Measurements from ENCODE around the gene OR2AG1.

OR2AG1 gene, protein sequence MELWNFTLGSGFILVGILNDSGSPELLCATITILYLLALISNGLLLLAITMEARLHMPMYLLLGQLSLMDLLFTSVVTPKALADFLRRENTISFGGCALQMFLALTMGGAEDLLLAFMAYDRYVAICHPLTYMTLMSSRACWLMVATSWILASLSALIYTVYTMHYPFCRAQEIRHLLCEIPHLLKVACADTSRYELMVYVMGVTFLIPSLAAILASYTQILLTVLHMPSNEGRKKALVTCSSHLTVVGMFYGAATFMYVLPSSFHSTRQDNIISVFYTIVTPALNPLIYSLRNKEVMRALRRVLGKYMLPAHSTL

DNA sequence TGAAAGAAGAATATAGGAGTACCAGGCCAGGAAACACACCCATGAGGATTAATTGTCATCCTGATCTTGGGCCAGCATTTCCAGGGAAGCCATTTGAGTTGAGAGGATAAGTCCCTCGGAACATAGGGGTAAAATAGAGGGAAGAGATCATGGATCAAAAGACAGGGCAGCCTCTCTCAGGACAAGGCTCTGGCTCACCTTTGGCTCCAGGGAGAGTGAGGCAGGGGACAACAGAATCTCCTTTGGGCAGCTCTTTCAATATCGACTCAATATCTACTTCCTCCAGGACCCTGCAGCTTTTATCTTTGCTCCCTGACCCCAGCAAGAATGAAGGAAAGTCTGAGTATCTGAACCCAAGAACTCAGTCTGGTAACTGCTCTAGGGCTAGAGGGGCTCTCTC lies at the start of gene OR2AG1:
TSS of gene OR2AG1 (plus strand) at position 301 of the 400 bp plus-strand sequence. CDS start 2,018 bp downstream, outside the sequence.
- DNase-seq (ENCODE audit: low spot score): no peak

DNA sequence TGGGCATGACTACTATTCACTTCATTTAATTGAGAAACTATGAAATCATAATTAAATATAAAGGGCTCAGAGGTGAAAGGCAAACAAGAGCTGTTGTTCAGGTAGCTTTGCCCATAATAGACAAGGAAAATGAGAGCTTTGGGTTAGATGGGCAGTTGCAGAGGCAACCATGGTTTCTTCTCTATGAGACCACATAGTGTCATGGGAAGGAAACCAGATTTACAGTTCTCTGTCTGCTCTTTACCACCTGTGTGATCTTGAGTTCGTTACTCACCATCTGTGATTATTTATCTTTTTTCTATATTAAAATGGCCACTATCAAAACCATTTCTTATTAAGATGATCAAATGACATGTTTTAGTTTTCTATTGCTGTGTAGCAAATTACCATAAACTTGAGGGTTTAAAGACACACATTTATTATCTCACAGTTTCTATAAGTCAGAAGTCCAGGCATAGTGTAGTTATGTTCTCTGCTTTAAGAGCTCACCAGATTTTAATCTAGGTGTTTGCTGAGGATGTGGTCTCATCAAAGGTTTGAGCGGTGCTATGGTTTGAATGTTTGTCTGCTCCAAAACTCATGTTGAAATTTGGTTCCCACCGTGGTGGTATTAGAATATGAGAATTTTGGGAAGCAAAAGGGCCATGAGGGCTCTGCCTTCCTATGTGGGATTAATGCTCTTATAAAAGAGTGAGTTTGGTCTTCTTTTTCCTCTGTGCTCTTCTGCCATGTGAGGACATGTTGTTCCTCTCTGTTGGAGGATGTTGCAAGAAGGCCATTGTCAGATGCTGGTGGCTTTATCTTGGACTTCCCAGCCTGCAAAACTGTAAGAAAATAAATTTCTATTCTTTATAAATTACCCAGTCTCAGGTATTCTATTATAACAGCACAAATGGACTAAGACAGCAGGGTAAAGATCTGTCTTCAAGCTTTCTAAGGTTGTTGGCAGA lies 49.2 kb upstream of the OR2AG1 start:
- DNase-seq (ENCODE audit: low spot score): no peak

DNA sequence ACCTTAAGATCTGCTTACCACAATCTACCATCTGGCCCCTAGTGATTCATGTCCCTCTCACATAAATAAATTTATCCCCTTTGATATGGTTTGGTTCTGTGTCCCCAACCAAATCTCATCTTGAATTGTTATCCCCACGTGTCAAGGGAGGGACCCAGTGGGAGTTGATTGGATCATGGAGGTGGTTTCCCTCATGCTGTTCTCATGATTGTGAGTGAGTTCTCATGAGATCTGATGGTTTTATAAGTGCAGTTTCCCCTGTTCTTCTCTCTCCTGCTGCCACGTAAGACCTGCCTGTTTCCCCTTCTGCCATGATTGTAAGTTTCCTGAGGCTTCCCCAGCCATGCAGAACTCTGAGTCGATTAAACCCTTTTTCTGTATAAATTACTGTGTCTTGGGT lies 48.2 kb upstream of the OR2AG1 start:
- no peak for DNase-seq (ENCODE audit: low spot score)

DNA sequence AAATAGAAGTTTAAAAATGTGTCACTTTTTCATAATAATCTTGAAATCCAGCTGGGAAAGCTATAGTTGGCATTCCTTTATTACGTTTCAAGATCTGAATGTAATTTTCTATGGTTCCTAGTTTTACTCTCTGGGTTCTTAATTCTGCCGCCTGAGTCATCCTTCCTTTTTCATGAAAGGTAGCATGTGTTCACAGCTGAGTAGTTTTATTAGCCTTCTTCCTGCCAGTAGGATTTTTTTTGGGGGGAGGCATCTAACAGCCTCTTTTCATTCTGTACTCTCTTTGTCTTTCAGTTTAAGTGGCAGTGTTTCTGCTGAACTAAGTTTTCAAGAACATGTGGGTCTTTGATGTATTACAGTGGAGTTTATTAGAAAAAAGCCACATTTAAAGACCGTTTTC lies 47.5 kb upstream of the OR2AG1 start:
- no peak for DNase-seq (ENCODE audit: low spot score)

DNA sequence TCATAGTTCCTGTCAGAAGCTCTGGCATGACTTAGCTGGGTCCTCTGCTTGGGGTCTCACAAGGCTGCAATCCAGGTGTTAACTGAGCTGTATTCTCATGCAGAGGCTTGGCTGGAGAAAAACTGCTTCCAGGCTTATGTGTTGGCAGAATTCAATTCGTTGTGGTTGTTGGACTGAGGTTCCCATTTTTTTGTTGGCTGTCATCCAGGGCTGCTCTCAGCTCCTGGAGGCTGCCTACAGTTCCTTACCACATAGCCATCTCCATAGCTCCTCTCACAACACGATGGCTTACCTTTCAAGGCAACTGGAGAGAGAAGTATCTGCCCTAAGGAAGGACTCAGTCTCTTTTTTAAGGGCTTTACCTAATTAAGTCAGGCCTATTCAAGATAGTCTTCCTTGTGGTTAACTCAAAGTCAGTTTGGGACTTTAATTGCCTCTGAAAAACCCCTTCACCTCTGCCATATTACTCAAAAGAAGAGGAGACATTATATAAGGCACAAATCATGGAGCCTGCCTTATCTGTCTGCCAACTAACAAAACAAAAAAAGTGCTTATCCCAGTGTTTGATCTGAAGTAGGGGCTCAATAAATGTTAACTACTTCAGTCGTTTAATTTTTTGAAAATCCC lies 46.2 kb upstream of the OR2AG1 start:
- DNase-seq (ENCODE audit: low spot score): no peak

DNA sequence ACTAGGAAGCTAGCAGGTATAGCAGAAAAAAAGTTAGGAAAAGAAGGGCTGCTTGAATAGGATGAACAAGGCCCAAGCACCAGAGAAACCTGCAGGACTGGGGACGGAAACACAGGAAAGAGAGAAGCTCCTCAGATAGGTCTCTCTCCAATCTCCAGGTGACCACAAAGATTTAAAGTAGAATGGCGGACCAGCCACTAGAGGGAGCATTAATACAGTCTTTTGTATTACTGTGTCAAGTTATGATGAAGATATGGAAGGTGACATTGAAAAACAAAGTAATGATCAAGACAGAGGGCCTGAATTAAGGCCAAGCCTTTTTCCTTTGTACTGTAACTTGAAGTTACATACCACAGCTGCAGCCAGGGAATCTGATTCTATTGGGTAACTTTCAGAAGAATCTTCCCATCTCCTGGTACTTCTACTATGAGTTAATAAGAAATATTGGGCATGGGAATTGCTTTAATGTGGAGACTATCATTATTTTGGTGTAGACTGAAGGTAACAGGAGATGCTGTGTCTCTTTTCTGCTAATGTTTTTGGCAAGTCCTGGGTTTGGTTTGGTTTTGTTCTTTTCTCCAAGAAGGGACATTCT lies 44.9 kb upstream of the OR2AG1 start:
- DNase-seq (ENCODE audit: low spot score): peak; percentile 86

DNA sequence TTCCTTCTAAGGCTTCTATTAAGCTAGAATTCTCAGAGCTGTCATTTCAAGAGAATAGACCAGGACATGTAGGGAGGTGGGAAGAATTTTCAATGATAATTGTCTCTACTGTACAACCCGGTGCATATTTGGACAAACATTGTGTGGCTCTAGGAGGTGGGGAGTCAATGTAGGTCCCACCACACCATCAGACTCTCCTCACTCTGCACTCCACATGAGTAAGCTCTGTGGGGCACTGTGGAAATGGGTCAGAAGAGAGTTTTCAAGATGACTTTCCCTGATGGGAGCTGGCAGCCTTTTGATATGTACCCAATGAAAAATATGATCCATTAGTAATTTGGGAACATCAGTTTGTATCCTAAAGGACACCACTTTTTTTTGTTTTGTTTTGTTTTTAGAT lies 44.2 kb upstream of the OR2AG1 start:
- DNase-seq (ENCODE audit: low spot score): no peak

DNA sequence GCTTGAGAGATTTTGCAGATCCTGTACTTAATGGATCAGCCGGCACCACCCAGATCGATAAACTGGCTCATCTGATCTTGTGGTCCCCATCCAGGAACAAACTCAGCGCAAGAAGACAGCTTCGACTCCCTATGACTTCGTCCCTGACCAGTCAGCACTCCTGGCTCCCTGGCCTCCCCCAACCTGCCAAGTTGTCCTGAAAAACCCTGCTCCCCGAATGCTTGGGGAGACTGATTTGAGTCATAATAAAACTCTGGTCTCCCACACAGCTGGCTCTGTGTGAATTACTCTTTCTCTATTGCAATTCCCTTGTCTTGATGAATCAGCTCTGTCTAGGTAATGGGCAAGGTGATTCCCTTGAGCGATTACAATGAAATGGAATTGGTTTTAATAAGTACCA lies 40.6 kb upstream of the OR2AG1 start:
- DNase-seq (ENCODE audit: low spot score): no peak

DNA sequence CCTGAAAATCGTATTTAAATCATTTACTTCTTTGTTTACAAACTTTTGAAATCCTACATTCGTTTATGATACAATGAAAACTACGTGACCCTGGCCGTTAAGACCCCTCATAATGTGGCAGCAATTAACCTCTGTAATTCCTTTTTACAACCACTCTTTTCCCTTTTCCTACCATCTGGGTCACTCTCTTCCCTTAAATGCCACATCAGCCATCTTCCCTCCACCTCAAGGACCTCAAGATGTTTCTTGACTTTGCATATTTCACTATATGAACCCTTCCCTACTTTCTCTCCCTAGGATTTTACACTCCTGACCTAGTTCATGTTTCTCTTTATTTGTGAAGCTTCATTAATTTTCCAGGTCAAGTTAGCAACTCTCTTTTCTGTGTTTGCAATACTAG lies 37.8 kb upstream of the OR2AG1 start:
- no peak for DNase-seq (ENCODE audit: low spot score)

DNA sequence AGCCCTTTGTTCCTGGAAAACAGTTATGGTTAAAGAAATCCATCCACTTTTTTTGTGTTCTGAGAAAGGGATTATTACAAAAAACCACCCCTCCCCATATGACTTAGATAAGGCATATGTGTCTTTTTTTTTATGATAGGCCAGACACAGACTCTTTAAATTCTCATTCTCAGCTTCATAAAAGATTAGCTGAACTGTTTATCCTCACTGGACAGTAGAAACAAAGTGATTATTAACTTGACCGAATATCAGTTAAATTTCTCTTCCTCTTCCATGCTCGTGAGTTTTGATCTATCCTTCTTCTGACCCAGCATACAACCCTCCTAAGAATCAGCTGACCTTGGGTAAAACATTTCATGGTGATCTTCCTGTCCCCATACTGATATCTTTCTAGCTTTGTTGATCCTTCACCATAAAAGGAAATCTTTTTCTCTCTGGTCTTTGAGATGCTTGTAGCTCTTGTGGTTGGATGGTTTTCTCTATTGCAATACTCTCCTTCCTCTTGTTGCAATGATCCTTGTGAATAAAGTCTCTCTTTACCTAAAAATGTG lies 37.3 kb upstream of the OR2AG1 start:
- DNase-seq (ENCODE audit: low spot score): no peak

DNA sequence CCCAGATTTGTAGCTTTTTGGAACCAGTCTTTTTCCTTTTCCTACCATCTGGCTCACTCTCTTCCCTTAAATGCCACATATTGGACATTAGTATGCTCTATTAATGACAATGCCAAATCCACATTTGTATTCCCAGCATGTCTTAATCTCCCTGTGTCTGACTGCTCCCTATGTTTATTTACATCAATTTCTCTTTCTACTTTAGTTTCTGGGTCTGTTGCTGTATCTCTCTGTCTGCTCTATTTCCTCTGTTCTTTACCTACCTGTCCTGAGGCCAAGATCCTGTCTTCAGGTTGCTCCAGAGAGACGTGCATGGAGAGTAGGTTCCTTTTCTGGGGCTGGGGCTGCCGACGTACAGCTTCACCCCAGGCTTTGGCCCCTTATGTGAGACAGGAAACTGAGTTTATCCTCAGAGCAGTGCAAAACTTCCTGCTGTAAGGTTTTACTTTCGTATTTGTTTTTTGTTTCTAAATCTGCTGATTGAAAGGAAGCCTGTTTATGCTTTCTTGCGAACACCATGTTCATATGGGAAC lies 36.7 kb upstream of the OR2AG1 start:
- peak; percentile 50 for DNase-seq (ENCODE audit: low spot score)

DNA sequence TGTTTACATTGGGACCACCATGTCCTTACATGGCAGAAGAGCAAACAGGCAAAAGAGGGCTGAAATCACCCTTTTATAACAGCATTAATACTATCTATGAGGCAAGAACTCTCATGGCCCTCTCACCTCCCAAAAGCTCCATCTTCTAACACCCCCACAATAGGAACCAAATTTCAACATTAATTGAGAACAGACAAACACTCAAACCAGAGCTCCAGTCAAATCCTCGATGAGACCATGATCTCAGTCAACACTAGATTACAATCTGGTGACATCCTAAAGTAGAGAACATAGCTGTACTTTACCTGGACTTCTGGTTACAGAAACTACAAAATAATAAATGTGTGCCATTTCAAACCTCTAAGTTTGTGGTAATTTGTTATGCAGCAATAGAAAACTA lies 36.2 kb upstream of the OR2AG1 start:
- no peak for DNase-seq (ENCODE audit: low spot score)

DNA sequence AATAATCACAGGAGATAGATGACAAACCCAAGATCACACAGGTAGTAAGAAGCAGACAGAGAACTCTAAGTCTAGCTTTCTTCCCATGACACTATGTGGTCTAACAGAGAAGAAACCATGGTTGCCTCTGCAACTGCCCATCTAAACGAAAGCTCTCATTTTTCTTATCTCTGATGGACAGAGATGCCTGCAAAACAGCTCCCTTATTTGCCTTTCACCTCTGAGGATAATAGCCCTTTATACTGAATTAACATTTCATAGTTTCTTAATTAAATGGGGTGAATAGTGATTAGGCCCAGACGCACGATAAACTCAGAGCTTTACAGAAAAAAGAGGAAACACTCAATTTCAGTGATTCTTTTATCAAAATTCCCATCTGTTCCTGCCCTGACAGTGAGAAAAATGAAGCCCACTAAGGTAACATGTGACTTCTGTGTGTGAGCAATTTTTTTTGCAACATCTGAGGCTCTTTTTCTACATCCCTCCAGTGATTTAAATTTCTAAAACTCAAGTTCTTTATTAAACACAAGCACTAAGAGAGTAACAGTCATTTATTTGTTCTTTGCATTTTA lies 35.6 kb upstream of the OR2AG1 start:
- DNase-seq (ENCODE audit: low spot score): no peak

DNA sequence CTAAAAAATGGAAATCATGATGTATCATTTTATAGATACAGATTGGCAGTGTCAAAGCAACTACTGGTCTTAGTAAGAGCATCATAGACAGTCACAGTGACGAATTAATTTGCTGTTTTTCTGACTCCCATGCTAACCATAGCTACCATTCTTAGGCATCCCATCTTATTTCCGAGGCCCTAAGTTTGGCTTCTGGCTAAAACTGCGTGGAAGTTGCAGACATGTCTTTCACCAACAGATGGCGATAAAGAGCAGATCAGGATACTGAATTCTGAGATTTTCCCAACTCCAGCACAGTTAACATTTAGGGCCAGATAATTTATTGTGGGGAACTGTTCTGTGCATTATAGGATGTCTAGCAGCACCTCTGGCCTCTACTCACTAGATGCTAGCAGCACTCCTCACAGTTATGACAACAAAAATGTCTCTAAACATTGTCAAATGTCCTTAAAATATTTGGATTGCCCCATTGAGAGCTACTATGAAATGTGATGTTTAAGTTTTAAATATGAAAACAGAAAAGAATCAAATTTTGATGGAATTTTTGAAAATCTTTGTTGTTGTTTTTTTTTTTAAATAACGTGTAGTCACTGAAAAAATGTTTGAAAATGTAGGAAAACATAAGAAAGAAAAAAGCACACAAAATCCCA lies 27.4 kb upstream of the OR2AG1 start:
- DNase-seq (ENCODE audit: low spot score): peak; percentile 62

DNA sequence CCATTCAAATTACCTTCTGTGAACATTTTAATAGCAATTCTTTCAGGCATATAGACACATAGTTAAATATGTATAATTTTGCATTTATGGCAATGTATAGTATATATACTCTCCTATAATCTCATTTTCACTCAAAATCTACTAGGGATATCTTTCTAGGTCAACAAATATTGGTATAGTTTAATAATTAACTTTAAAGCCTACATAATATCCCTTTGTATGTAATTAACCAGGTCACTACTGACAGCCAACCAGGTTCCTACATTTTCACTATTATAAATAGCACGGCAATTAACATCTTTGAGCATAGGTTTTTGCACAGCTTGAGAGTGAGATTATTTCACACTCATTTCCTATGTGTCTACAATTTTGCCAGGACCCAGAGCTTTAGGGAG lies 26.9 kb upstream of the OR2AG1 start:
- no peak for DNase-seq (ENCODE audit: low spot score)

DNA sequence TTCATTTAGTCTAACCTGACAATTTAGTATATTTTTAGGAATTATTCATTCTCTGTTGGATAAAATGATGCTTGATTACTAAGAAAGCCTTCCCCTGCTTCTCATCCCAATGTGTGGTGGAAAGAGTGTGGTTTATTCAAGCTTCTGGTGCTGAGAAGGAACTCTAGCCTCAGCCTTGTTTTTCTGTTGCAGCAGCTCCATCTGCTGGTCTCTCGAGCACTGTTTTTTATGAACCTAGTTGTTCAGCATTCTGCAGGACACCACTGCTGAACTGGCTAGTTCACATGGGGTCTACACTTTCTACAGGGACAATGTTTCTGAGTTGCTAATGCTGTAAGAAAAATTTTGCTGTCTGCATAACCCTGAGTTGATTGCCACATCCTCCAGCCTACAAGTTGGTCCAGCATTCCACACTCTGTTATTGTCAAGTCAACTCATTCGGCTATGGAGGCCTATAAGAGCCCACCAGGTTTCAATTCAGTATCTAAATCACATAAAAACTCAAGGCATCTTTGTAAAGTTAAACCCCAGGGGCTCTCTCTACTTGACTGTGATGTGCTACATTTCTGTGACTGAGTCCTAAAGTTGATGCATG lies 25.4 kb upstream of the OR2AG1 start:
- peak; percentile 75 for DNase-seq (ENCODE audit: low spot score)

DNA sequence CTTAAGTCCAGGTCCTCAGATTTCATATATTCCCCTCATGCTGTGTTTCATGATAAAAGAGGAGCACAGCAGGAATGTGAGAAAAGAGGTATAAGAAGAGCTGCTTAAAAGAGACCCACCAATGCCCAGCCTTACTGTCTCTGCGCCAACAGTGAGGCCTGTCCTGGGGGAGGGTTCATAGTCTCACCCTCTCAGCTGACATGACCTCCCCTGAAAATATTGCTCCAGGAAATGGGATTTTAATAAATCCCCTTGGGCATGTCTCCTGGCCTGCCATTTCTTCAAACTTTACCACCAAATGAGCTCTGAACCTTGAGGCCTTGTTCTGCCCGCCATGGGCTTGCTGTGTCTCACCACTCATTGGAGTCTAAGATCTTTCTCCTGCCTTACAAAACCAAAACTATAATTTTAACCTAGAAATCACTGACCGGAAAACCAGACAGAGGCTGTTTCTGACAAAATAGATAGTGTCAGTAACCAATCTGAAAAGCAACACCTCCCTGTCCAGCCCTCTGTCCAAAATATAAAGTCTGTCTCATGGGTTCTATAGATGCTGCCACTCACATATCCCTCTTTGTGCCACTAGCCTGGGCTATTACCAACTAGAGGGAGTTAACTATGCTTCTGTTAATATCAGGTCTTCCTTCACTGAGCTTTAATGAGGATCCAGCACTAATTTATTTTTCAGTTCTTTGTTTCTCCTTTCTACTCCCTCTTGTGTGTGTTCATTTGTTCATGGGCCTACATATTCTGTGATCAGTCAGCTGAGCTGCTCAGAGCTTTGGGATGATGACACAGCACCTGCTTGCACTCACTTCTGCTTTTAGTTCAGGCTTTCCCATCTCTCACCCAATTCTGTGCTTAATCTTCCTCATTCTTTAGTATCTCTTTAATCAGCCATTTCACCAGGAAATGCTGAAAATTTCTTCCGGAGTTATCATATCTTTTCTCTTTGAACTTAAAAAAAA lies 10.6 kb upstream of the OR2AG1 start, which contains the start of gene OR2AG2:
TSS of gene OR2AG2 (minus strand) at position 51 of the 968 bp plus-strand sequence. CDS start 3,019 bp downstream, outside the sequence.
- peak; percentile 70 for DNase-seq (ENCODE audit: low spot score)

DNA sequence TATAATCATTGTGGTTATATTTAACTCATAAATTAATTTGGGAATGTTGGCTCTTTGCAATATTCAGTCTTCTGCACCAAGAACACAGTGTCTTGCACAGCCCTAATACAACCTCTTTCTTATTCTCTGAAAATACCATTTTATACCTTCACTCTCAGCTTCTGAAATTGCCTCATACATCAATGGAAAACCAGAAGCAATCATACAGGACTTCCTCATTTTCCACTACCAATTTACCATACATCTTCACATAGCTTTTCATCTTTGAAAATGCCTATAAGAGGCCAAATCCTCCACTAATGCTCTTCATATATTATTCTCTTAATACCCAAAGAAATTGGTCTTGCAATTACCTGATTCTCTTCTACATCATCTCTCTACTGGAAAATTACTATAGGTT lies 4.3 kb upstream of the OR2AG1 start:
- no peak for DNase-seq (ENCODE audit: low spot score)

DNA sequence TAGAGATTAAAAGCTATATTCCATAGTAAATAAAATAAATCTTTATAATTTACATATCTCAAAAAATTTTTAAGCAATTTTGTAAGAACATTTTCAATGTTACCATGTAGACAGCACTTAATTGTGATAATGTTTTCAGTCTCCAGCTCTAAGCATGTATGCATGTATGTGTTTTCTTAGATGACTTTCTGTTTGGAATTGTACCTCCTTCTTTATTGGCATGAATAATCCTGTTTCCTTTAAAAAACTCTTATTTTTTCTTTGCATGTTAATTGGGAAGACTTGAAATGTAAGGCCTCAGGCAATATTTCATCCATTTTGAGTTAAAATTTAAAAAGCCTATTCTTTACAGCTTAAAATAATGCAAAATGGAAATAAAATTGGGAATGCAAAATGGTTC lies 2.0 kb upstream of the OR2AG1 start:
- DNase-seq (ENCODE audit: low spot score): no peak

Data from NAMALWA (cell line).